Activated naive CD8-positive, alpha-beta T cell treated with anti-CD3 and anti-CD28 coated beads for 36 hours (primary cell): ENCODE measurements around the gene ITIH1. TPM values are rescaled to one million over a fixed set of nuclear protein-coding genes. Genes with fewer than 3 reads are reported as not detected.
"Not testable (repeated sequence)": the region's sequence is repeated elsewhere in the genome, so short reads cannot be mapped to it uniquely, and the experiment has no call there.

Source experiments
- DNase-seq: peaks from one replicate; pipeline ENCODE4 v3.0.0; 2021
- H3K27ac Mint-ChIP-seq: one replicate; pipeline ENCODE4 v1.8.0; 2022; ENCODE audit warnings: mild to moderate bottlenecking, moderate library complexity, mixed read lengths
- H3K27me3 Mint-ChIP-seq: one replicate; pipeline ENCODE4 v1.8.0; 2022; ENCODE audit warnings: mild to moderate bottlenecking, mixed read lengths
- H3K36me3 Mint-ChIP-seq: one replicate; pipeline ENCODE4 v1.8.0; 2021; ENCODE audit warnings: mild to moderate bottlenecking, mixed read lengths
- H3K4me1 Mint-ChIP-seq: one replicate; pipeline ENCODE4 v1.8.0; 2021; ENCODE audit warnings: mixed read lengths
- H3K4me3 Mint-ChIP-seq: one replicate; pipeline ENCODE4 v1.8.0; 2022; ENCODE audit warnings: mild to moderate bottlenecking, moderate library complexity, mixed read lengths
- H3K9me3 Mint-ChIP-seq: one replicate; pipeline ENCODE4 v1.8.0; 2022; ENCODE audit warnings: mixed read lengths
- total RNA-seq, 2 experiments: library from RNA; stranded (reverse); gene quantifications; one replicate each; pipeline ENCODE4 v1.2.3, GENCODE V29; 2021

Gene ITIH1, protein sequence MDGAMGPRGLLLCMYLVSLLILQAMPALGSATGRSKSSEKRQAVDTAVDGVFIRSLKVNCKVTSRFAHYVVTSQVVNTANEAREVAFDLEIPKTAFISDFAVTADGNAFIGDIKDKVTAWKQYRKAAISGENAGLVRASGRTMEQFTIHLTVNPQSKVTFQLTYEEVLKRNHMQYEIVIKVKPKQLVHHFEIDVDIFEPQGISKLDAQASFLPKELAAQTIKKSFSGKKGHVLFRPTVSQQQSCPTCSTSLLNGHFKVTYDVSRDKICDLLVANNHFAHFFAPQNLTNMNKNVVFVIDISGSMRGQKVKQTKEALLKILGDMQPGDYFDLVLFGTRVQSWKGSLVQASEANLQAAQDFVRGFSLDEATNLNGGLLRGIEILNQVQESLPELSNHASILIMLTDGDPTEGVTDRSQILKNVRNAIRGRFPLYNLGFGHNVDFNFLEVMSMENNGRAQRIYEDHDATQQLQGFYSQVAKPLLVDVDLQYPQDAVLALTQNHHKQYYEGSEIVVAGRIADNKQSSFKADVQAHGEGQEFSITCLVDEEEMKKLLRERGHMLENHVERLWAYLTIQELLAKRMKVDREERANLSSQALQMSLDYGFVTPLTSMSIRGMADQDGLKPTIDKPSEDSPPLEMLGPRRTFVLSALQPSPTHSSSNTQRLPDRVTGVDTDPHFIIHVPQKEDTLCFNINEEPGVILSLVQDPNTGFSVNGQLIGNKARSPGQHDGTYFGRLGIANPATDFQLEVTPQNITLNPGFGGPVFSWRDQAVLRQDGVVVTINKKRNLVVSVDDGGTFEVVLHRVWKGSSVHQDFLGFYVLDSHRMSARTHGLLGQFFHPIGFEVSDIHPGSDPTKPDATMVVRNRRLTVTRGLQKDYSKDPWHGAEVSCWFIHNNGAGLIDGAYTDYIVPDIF
- not detected for total RNA-seq

DNA sequence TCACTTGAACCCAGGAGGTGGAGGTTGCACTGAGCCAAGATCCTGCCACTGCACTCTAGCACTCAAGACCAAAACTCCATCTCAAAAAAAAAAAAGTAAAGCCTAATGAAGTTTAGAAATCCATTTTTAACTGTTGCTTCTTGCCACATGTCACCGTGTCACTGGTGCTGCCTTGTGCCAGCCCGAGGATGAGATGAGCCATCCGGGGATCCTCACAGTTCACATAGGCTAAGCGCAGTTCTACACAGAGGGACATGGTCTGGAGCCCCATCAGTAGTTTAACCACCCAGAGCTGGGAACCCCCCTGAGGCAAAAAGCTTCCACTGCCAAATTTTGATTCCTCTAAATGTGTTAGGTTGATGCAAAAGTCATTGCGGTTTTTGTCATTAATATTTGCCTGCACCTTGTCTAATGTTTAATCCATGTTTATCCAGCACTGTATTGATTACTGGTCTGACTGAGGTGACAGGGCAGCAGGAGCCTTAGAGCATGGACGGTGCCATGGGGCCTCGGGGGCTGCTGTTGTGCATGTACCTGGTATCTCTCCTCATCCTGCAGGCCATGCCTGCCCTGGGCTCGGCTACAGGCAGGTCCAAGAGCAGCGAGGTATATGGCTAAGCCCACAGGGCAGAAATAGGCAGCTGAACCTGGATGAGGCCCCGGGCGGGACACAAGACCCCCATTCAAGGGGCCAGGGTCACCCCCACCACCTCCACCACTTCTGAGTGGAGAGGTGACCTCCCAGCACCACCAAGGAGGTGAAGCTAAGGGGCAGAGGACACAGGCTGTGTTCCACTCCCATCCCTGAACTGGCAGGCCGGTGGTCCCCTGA is at the start of gene ITIH1:
ITIH1 (plus strand) TSS at position 473 of the 832 bp plus-strand sequence; CDS start at position 490, 17 bp downstream.
- no peaks in the 10 kb centered on the region for H3K9me3 Mint-ChIP-seq
- H3K36me3 Mint-ChIP-seq = no peaks in the 10 kb centered on the region
- H3K27me3 Mint-ChIP-seq = peaks cover 7% of the 10 kb centered on the region
- no peak within 1 kb of the TSS for H3K4me3 Mint-ChIP-seq
- no peaks in the 10 kb centered on the region for H3K4me1 Mint-ChIP-seq
- no peak within 1 kb of the TSS for H3K27ac Mint-ChIP-seq
- no peak for DNase-seq

DNA sequence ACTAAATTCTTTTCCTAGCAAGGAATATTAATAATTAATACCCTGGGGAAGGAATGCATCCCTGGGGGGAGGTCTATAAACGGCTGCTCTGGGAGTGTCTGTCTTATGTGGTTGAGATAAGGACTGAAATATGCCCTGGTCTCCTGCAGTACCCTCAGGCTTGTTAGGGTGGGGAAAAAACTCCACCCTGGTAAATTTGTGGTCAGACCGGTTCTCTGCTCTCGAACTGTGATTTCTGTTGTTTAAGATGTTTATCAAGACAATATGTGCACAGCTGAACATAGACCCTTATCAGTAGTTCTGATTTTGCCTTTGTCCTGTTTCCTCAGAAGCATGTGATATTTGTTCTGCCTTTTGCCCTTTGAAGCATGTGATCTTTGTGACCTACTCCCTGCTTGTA is 48.6 kb upstream of the ITIH1 start:
- H3K9me3 Mint-ChIP-seq = peaks cover 28% of the 10 kb centered on the region
- not testable (repeated sequence) for H3K27me3 Mint-ChIP-seq, H3K4me1 Mint-ChIP-seq, H3K4me3 Mint-ChIP-seq, DNase-seq, H3K27ac Mint-ChIP-seq
- peaks cover 60% of the 10 kb centered on the region for H3K36me3 Mint-ChIP-seq

DNA sequence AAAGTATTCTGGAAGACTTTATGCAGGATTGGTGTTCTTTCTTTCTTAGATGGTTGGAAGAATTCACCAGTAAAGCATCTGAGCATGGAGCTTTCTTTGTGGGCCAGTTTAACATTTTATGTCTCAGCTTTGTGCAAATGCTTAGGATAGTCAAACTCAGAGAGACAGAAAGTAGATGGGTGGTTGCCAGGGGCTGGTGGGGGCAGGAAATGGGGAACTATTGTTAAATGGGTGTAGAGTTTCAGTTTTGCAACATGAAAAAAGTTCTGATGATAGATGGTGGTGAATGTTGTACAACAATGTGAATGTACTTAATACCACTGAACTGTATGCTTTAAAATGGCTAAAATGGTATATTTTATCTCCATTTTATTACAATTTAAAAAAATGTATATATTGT is 46.7 kb upstream of the ITIH1 start:
- H3K27ac Mint-ChIP-seq = no peak overlapping the region
- H3K27me3 Mint-ChIP-seq = no peaks in the 10 kb centered on the region
- DNase-seq = no peak
- H3K36me3 Mint-ChIP-seq = peaks cover 75% of the 10 kb centered on the region
- H3K9me3 Mint-ChIP-seq = peaks cover 29% of the 10 kb centered on the region
- H3K4me3 Mint-ChIP-seq = no peak overlapping the region
- H3K4me1 Mint-ChIP-seq = peaks cover 6% of the 10 kb centered on the region

DNA sequence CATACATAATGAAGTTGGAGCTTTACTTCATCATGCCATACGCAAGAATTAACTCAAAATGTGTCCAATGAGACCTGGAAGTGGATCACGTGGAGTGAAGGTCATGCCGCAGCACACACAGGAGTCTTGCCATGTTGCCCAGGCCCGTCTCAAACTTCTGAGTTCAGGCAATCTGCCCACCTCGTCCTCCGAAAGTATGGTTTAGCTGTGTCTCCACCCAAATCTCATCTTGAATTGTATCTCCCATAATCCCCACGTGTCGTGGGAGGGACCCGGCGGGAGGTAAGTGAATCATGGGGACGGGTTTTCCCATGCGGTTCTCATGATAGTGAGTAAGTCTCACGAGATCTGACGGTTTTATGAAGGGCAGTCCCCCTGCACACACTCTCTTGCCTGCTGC is 45.8 kb upstream of the ITIH1 start:
- Mint-ChIP-seq H3K27ac (no peak overlapping the region), H3K27me3 (no peaks in the 10 kb centered on the region), H3K4me3 (no peak overlapping the region), H3K4me1 (peaks cover 6% of the 10 kb centered on the region), H3K9me3 (peaks cover 29% of the 10 kb centered on the region), H3K36me3 (peaks cover 78% of the 10 kb centered on the region)
- no peak for DNase-seq

DNA sequence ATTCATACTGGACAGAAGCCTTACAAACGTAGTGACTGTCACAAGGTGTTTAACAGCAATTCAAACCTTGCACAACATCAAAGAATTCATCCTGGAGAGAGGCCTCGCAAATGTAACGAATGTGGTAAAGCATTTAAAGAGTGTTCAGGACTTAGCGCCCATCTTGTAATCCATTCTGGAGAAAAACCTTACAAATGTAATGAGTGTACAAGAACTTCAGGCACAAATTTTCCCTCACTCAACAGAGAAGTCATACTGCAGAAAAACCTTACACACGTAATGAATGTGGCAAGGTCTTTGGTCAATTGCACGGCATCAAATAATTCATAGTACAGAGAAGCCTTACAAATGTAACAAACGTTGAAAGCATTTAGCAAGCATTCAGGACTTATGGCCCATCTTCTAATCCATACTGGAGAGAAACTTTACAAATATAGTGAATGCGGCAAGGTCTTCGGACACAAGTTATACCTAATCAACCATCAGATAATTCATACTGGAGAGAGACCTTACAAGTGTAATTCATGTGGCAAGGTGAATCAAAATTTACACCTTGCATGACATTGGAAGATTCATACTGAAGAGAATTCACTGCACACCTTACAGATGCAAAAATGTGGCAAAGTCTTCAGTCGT is 44.0 kb upstream of the ITIH1 start:
- H3K9me3 Mint-ChIP-seq = peaks cover 28% of the 10 kb centered on the region

DNA sequence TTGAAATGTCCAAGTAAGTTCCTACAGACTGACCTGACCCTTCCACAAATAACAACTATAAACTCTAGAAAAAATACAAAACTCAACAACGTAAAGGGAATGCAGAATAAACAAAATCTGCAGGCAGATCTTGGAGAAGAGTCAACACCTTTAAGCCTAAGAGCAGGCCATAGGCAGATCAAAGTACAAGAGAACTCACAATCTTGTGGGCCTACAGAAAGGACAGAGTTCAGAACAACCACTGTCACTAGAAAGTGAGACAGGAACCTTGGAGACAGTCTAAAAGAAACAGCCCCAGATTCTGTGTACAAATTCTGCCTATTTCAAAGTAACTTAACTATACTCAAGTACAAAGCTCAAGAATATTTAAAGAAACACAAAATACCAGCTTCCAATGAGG is 37.7 kb upstream of the ITIH1 start:
- no peaks in the 10 kb centered on the region for H3K9me3 Mint-ChIP-seq
- peaks cover 21% of the 10 kb centered on the region for H3K36me3 Mint-ChIP-seq
- H3K27me3 Mint-ChIP-seq = no peaks in the 10 kb centered on the region
- no peaks in the 10 kb centered on the region for H3K4me1 Mint-ChIP-seq
- no peak for DNase-seq
- no peak overlapping the region for H3K27ac Mint-ChIP-seq
- no peak overlapping the region for H3K4me3 Mint-ChIP-seq

More for the DNA sequence above, 44.0 kb upstream of the ITIH1 start:
- Mint-ChIP-seq H3K27ac (no peak overlapping the region), H3K27me3 (no peaks in the 10 kb centered on the region), H3K4me3 (no peak overlapping the region), H3K4me1 (peaks cover 6% of the 10 kb centered on the region), H3K36me3 (peaks cover 73% of the 10 kb centered on the region)
- DNase-seq = no peak

DNA sequence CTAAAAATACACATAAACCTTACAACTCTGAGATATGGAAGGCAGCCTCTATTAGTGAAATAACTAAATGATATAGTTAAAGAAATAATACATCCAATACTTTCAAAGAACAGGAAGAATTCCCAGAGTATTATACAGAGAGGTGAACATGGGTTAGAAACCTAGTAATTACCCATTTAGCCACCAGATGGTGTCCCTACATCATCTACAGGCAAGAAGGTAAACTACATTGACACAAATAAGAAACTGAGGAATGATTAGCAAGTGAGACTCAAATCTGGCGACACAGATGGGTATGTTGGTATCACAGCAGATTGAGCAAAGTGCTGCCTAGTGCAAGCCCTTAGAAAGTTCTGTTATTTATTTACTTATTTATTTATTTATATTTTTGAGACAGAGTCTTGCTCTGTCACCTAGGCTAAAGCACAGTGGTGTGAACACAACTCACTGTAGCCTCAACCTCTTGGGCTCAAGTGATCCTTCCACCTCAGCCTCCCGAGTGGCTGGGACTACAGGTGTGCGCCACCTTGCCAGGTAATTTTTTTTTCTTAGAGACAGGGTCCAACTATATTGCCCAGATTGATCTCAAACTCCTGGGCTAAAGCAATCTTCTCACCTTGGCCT is 34.9 kb upstream of the ITIH1 start:
- Mint-ChIP-seq H3K27ac (no peak overlapping the region), H3K4me1 (no peaks in the 10 kb centered on the region), H3K36me3 (peaks cover 14% of the 10 kb centered on the region), H3K4me3 (no peak overlapping the region), H3K27me3 (no peaks in the 10 kb centered on the region), H3K9me3 (no peaks in the 10 kb centered on the region)
- DNase-seq = no peak

DNA sequence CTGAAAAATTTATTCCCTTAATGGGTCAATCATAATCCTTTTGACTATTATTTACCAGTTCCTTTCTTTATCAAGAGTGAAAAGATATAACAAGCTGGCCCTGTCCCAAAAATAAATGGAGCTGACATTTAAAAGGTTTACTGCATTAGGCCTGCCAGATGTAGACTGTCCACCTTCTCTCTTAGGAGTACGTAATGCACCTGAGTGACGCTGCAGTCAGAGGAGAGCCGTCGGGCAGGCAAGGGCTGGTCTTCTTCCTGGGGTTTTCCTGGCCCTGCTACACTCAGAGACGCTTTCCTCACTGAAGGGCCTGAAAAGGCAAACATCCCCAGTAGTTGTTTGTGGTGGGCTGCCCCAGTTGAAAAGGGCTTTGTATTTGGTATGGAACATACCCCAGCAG is 34.2 kb upstream of the ITIH1 start:
- Mint-ChIP-seq H3K9me3 (no peaks in the 10 kb centered on the region), H3K4me1 (no peaks in the 10 kb centered on the region), H3K4me3 (no peak overlapping the region), H3K27me3 (no peaks in the 10 kb centered on the region), H3K36me3 (peaks cover 14% of the 10 kb centered on the region), H3K27ac (no peak overlapping the region)
- DNase-seq = no peak

DNA sequence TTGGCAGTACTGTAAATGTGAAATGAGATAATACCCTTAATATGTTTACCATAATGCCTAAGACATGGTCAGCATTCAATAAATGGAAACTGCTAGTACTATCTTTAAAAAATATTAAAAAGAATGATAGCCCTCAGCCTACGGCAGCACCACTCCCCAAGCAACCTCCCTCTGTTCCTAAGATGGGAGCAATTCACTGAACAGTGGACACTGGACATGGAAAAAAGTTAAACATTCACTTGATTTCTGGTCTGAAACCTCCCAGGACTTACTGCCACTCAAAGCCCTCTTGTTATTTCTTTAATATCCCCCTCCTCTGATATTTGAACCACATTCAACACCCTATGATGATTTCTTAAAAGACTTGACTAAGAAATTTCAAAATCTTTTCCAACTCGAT is 33.7 kb upstream of the ITIH1 start:
- Mint-ChIP-seq H3K27me3 (no peaks in the 10 kb centered on the region), H3K4me1 (no peaks in the 10 kb centered on the region), H3K9me3 (no peaks in the 10 kb centered on the region), H3K36me3 (peaks cover 19% of the 10 kb centered on the region), H3K4me3 (no peak overlapping the region), H3K27ac (no peak overlapping the region)
- DNase-seq = no peak

DNA sequence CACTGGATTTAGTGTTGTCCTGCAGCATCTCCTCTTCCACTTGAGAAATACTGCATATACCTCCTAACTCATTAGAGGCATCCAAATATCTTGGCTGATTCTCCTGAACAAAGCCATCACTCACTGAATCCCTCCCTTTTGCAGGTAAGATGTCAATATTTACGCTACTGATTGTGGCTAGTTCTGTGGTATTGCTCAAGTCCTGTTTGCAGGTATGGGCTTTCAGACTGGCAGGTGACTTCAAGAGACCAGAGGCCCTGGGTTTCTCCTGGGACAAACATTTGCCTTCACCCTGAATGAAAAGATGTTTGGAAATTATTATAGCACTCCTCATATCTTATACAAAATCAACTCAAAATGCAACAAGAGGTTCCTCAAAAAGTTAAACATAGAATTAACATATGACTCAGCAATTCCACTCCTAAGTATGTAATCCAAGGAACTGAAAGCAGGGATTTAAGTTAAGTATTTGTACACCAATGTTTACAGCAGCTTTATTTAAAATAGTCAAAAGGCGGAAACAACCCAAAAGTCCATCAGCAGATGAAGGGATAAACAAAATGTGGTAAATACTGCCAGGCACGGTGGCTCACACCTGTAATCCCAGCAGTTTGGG is 25.2 kb upstream of the ITIH1 start:
- no peak for DNase-seq
- H3K36me3 Mint-ChIP-seq = peaks cover 17% of the 10 kb centered on the region
- no peaks in the 10 kb centered on the region for H3K4me1 Mint-ChIP-seq
- no peaks in the 10 kb centered on the region for H3K9me3 Mint-ChIP-seq
- no peaks in the 10 kb centered on the region for H3K27me3 Mint-ChIP-seq
- H3K4me3 Mint-ChIP-seq = no peak overlapping the region
- H3K27ac Mint-ChIP-seq = no peak overlapping the region

DNA sequence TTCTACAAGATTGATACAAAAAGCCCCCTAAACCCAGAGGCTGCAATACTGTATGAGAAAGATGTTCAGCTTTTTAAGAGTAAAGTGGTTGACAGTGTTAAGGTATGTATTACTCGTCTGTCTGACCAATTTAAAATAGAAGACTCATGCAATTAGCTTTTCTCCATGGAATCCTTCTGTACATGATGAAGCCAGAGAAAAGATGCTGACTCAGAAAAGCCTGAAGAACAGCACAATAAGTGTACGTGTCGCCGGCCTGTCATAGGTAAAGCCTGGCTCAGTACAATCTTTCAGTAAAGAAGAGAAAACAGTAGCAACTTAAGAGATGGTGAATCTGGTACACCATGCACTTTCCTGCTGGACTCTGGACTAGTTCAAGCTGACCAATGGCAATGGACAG is 23.0 kb upstream of the ITIH1 start:
- DNase-seq = no peak
- Mint-ChIP-seq H3K4me1 (no peaks in the 10 kb centered on the region), H3K36me3 (peaks cover 14% of the 10 kb centered on the region), H3K9me3 (no peaks in the 10 kb centered on the region), H3K27ac (no peak overlapping the region), H3K27me3 (no peaks in the 10 kb centered on the region), H3K4me3 (no peak overlapping the region)

DNA sequence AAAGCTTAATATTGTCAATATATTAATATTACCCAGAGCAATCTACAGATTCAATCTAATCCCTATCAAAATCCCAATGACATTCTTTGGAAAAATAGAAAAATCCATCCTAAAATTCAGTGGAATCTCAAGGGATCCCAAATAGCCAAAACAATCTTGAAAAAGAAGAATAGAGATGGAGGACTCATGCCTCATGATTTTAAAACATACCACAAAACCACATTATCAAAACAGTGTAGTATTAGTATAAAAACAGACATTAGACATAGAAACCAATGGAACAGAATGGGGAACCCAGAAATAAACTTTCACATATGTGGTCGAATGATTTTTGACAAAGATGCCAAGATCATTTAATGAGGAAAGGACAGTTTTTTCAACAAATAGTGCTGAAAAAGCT is 21.3 kb upstream of the ITIH1 start:
- DNase-seq = no peak
- H3K36me3 Mint-ChIP-seq = peaks cover 12% of the 10 kb centered on the region
- no peaks in the 10 kb centered on the region for H3K27me3 Mint-ChIP-seq
- no peak overlapping the region for H3K4me3 Mint-ChIP-seq
- no peaks in the 10 kb centered on the region for H3K4me1 Mint-ChIP-seq
- H3K9me3 Mint-ChIP-seq = no peaks in the 10 kb centered on the region
- no peak overlapping the region for H3K27ac Mint-ChIP-seq

DNA sequence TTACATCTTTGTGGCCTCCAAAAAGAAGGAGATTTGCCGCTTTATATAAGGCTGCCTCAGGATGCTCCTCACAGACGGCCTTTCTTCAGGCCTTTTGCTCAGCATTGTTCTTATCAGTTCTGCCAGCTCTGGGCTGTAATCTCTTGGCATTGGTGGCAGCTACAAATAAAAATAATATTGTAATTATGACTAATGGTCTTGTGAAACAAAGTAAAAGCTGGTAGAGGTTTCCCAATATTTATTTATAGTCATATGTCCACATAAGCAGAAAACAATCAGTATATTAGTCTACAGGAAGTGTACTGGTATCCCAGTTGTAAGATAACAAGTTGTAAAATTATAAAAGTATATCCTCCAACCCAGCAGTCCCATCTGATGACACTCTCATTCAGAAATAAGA is 13.9 kb upstream of the ITIH1 start:
- DNase-seq = no peak
- Mint-ChIP-seq H3K4me3 (no peak overlapping the region), H3K9me3 (no peaks in the 10 kb centered on the region), H3K27me3 (no peaks in the 10 kb centered on the region), H3K4me1 (peaks cover 3% of the 10 kb centered on the region), H3K36me3 (peaks cover 9% of the 10 kb centered on the region), H3K27ac (no peak overlapping the region)
